Testis (tissue), 2 donors: ENCODE measurements around the gene ZNF718.

Source experiments
- POLR2A ChIP-seq: fragments of 450-650 bp; IDR thresholded peaks from one replicate; pipeline ENCODE4 v1.6.1; 2017; ENCODE audit warnings: antibody characterized with exemption, mild to moderate bottlenecking, moderate library complexity
- TF ChIP-seq, protein P1 (sequence below), 3 experiments: fragments of 450-650 bp in 2 of 3; fragments of 200-600 bp in 1 of 3; sonication (generic) in 1 of 3; IDR thresholded peaks; one replicate each; pipeline ENCODE4 v1.5.1; 2016 to 2019; ENCODE audit warnings: antibody characterized with exemption in 3 of 3, mild to moderate bottlenecking in 2 of 3, moderate library complexity in 1 of 3

DNA sequence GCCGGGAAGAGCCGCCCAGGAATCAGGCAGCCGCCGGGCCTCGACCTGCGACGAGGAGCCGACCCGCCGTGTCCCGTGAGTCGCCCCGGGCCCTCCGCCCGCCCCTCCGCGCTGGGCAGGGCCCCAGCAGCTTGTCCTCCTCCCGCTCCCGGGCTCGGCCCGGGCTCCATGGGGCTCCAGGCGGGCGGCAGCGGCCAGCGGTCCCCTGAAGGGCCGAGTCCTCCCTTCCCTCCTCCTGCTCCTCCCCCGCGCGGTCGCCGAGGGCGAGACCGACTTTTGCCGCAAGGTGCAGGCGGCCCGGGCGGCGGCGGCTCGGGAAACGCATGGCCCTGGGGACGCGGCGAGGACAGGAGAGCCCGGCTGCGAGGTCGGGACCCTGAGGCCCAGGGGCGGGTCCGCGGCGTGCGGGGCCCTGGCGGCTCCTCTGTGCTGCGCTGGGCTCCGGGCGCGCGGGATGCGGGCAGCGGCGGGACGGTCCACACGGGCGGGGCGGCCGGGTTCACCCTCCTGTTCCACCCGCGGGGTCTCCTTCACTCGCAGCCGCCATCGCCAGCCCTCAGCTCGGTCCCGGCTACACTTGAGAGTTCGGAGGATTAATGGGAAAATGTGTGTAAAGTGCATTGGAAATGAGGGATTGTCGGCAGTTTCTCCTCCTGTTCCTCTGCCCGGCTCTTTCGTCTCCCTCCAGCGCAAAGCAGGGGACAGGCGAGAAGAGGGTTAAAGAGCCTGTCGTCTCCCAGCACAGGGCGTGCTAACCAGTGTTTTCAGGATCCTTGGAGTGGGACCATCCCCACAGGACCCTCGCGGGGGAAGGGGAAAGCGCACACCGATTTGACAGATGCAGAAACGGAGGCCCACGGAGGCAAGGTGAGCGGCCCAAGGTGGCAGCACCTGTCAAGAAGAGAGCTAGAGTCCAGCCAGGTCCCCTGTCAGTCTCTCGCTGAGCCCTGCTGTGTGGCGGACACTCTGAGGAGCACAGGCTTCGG, 16.6 kb upstream of the ZNF718 start:
- no peak for TF ChIP-seq POLR2A
- TF ChIP-seq, protein P1, sequence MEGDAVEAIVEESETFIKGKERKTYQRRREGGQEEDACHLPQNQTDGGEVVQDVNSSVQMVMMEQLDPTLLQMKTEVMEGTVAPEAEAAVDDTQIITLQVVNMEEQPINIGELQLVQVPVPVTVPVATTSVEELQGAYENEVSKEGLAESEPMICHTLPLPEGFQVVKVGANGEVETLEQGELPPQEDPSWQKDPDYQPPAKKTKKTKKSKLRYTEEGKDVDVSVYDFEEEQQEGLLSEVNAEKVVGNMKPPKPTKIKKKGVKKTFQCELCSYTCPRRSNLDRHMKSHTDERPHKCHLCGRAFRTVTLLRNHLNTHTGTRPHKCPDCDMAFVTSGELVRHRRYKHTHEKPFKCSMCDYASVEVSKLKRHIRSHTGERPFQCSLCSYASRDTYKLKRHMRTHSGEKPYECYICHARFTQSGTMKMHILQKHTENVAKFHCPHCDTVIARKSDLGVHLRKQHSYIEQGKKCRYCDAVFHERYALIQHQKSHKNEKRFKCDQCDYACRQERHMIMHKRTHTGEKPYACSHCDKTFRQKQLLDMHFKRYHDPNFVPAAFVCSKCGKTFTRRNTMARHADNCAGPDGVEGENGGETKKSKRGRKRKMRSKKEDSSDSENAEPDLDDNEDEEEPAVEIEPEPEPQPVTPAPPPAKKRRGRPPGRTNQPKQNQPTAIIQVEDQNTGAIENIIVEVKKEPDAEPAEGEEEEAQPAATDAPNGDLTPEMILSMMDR (IDR thresholded peaks at IDR 0.05): no peak
